ENCODE data around the gene NT5C.

DNA sequence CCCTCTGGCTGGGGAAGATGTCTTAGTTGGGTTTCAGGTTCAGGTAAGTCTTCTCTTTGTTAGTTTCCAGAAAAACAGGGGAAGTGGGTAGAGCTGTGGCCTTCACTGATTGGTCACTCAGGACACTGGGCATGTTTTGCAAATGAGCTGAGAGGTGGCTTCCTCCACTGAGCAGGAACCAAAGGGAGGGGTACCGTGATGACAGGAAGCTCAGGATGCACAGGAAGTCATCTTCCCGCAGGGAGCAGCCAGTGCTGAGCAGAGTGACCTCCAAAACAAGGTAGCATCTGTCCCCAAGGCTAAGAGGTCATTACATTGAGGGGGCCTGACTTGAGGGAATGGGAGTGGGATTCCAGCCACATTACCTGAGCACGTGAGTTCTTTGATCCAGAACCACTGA, 5.6 kb downstream of the NT5C start:
- TF ChIP-seq, protein P1, sequence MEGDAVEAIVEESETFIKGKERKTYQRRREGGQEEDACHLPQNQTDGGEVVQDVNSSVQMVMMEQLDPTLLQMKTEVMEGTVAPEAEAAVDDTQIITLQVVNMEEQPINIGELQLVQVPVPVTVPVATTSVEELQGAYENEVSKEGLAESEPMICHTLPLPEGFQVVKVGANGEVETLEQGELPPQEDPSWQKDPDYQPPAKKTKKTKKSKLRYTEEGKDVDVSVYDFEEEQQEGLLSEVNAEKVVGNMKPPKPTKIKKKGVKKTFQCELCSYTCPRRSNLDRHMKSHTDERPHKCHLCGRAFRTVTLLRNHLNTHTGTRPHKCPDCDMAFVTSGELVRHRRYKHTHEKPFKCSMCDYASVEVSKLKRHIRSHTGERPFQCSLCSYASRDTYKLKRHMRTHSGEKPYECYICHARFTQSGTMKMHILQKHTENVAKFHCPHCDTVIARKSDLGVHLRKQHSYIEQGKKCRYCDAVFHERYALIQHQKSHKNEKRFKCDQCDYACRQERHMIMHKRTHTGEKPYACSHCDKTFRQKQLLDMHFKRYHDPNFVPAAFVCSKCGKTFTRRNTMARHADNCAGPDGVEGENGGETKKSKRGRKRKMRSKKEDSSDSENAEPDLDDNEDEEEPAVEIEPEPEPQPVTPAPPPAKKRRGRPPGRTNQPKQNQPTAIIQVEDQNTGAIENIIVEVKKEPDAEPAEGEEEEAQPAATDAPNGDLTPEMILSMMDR (IDR thresholded peaks at IDR 0.05 in 4 of 5, conservative IDR thresholded peaks at IDR 0.05 in 1 of 5): no peak
- TF ChIP-seq POLR2A (IDR thresholded peaks at IDR 0.05): no peak

All from gastrocnemius medialis (tissue), 4 donors.